ENCODE results near the gene MAGI2.

GRCh38 chr7:78326876-78327275 is 1126.6 kb downstream of the MAGI2 start:
- TF ChIP-seq CTCF (conservative IDR thresholded peaks at IDR 0.05; ENCODE audit: low read length) (no peak), EZH2phosphoT487 (IDR thresholded peaks at IDR 0.05; ENCODE audit: borderline replicate concordance, low read depth, low read length) (no peak)
